ENCODE measurements around the gene CHRNB1.

The CHRNB1 gene

GRCh38 chr17:7438656-7439460 is 6.0 kb upstream of the CHRNB1 start:
- DNase-seq (ENCODE audit: low read depth), result no peak

- DNase-seq (ENCODE audit: low read depth), result no peak
These were observed 5.3 kb upstream of the CHRNB1 start, which contains the start of gene FGF11 for GRCh38 chr17:7439462-7440112. FGF11 (plus strand) TSS chr17:7439512; CDS start chr17:7439621, 109 bp downstream.

- no peak for DNase-seq (ENCODE audit: low read depth)
These were observed 4.6 kb upstream of the CHRNB1 start for GRCh38 chr17:7440113-7440833.

GRCh38 chr17:7440834-7441195 is 4.0 kb upstream of the CHRNB1 start:
- peak; percentile 71 for DNase-seq (ENCODE audit: low read depth)

GRCh38 chr17:7441266-7441665 is 3.6 kb upstream of the CHRNB1 start:
- no peak for DNase-seq (ENCODE audit: low read depth)

GRCh38 chr17:7442142-7442541 is 2.7 kb upstream of the CHRNB1 start:
- DNase-seq (ENCODE audit: low read depth), result no peak

GRCh38 chr17:7443499-7444485 is 1.1 kb upstream of the CHRNB1 start:
- peak; percentile 70 for DNase-seq (ENCODE audit: low read depth)

- DNase-seq (ENCODE audit: low read depth), result no peak
These were observed 733 bp downstream of the CHRNB1 start for GRCh38 chr17:7445619-7445968.

- DNase-seq (ENCODE audit: low read depth), result no peak
These were observed 3.6 kb downstream of the CHRNB1 start for GRCh38 chr17:7448461-7448860.

- no peak for DNase-seq (ENCODE audit: low read depth)
These were observed 15.2 kb downstream of the CHRNB1 start for GRCh38 chr17:7459961-7460545.

- DNase-seq (ENCODE audit: low read depth), result no peak
These were observed 16.2 kb downstream of the CHRNB1 start for GRCh38 chr17:7460850-7461660.

GRCh38 chr17:7462474-7463371 is 17.9 kb downstream of the CHRNB1 start:
- DNase-seq (ENCODE audit: low read depth), result no peak

GRCh38 chr17:7463372-7463846 is 18.5 kb downstream of the CHRNB1 start:
- DNase-seq (ENCODE audit: low read depth), result no peak

- DNase-seq (ENCODE audit: low read depth), result no peak
These were observed 19.2 kb downstream of the CHRNB1 start for GRCh38 chr17:7464081-7464480.

GRCh38 chr17:7465597-7466275 is 20.9 kb downstream of the CHRNB1 start:
- DNase-seq (ENCODE audit: low read depth), result no peak

- no peak for DNase-seq (ENCODE audit: low read depth)
These were observed 21.4 kb downstream of the CHRNB1 start for GRCh38 chr17:7466318-7466638.

- peak; percentile 59 for DNase-seq (ENCODE audit: low read depth)
These were observed 21.9 kb downstream of the CHRNB1 start for GRCh38 chr17:7466639-7467341.

- DNase-seq (ENCODE audit: low read depth), result no peak
These were observed 22.6 kb downstream of the CHRNB1 start for GRCh38 chr17:7467498-7467897.

Data from iris pigment epithelial cell (primary cell).